NCI-H146 treated with DMSO at 0.1 percent for 48 hours (cell line): Measurements from ENCODE around the gene CNN1.
"Not testable (repeated sequence)": the region's sequence is repeated elsewhere in the genome, so short reads cannot be mapped to it uniquely, and the experiment has no call there.

Experiments used
- DNase-seq: peaks from one replicate; lab custom pipeline; 2025; ENCODE audit not compliant: unreplicated experiment; lab: John Stamatoyannopoulos, UW

CNN1 gene

DNA sequence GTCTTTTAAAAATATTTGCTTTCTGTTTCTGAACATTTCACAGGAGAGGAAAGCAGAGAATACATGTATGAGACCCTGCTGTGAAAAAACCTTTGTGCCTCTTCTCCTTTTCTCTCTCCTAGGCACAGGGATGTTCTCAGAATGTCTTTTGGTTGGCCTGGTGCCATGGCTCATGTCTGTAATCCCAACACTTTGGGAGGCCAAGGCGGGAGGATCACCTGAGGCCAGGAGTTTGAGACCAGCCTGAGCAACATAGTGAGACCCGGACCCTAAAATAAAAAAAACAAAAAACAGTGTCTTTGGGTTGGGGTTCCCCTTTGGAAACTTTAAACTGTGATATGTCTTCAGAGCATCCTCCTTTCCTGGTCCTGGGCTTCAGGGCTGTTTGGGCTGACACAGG is 60.1 kb downstream of the CNN1 start:
- no peak for DNase-seq

- not testable (repeated sequence) for DNase-seq
These were observed 61.1 kb downstream of the CNN1 start for GRCh38 chr19:11599704-11600103.
